IPS-18c (cell line): ENCODE data around the gene SLC38A1.
"Not testable (repeated sequence)": the region's sequence is repeated elsewhere in the genome, so short reads cannot be mapped to it uniquely, and the experiment has no call there.

Source experiments
- H3K4me3 ChIP-seq: 2 replicates; pipeline ENCODE4 v1.7.0; 2013; ENCODE audit warnings: low read depth, mild to moderate bottlenecking, low read length, moderate library complexity; ENCODE audit not compliant: insufficient read depth
- H3K9me3 ChIP-seq: one replicate; pipeline ENCODE4 v1.6.1; 2013; ENCODE audit warnings: mild to moderate bottlenecking, low read length, moderate library complexity; ENCODE audit not compliant: control insufficient read depth, insufficient read depth

Gene SLC38A1

GRCh38 chr12:46268583-46269428 is at the start of gene SLC38A1:
TSS of gene SLC38A1 (minus strand) at chr12:46269043. CDS start at chr12:46239800, 29,243 bp downstream.
- H3K9me3 ChIP-seq: no peaks in the 10 kb centered on the region
- peak within 1 kb of the TSS; percentile 92 for H3K4me3 ChIP-seq

DNA sequence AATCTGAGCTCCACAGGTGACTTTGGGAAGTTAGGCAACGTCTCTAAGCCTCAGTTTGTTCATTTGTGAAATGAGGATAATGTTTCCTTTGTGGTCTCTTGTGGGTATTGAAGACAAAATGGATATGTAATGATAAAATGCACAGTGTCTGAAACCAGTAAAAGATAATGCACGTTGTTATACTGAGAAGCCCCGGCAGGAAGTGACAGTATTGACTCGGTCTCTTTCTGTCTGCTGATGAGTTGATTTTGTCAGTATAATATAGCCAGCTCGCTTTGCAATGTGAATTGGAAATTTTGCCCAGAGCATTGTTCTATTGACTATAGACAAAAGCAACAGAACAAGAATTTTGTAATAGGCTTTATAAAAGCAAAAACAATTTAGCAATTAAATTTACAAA is 49.2 kb upstream of the SLC38A1 start:
- H3K9me3 ChIP-seq: peaks cover 4% of the 10 kb centered on the region

DNA sequence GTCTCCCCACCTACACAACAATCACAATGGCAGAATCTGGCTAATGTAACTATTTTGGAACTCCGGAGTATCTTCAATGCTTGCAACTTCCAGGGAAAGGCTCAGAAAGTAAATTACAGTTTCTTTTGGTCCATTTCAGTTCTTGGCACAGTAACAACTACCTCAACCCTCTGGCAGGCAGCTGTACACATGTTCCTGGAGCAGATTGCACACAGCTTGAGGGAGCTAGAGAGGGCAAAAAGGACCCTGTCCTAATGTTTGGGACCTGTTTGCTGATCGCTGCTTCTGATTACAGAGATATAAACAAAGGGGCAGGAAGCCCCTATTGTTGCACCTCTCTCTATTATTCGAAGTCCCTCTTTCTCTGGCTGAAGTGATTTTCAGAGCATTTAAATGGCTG is 35.2 kb upstream of the SLC38A1 start:
- H3K4me3 ChIP-seq: no peak overlapping the region
- no peaks in the 10 kb centered on the region for H3K9me3 ChIP-seq

More for the DNA sequence above, 49.2 kb upstream of the SLC38A1 start:
- no peak overlapping the region for H3K4me3 ChIP-seq

- Histone ChIP-seq H3K4me3 (no peak overlapping the region), H3K9me3 (no peaks in the 10 kb centered on the region)
Measured at GRCh38 chr12:46303039-46303666, 34.3 kb upstream of the SLC38A1 start.

DNA sequence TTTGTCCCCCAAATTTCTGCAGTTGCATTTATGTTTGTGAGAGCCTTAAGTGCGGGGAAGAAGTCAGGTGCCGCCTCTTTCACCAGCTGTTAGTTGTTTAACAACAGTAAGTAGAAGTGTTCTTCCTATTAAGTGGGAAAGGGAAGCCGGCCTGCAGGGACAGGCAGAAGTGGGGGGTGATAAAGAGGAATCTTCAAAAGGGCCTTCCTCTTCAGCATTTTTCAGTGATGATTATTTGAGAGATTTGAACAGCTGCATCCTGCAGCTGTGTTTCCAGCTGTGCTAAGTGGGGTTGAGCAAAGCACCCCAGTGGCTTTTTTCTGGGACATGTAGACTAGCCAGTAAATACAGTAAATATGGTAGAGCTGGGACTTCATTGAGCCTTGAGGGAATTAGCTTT is 32.1 kb upstream of the SLC38A1 start:
- H3K9me3 ChIP-seq: no peaks in the 10 kb centered on the region
- no peak overlapping the region for H3K4me3 ChIP-seq

DNA sequence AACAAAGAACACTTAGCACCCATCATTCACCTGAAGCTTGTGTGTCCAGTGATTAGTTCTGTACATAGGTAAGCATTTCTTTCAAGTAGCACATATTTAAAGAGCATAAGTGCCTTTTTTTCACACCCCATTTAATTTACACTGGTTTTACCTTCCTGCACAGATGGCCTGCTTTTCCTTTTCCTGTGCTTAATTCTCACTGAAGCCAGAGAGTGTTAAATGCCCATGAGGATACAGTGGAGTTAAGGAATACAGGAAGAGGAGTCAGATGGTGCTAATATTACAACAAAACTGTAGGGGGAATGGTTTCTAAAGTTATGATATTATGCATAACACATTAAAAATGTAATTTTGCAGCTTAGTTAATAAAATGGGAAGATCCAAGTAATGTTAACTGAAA is 31.0 kb upstream of the SLC38A1 start:
- H3K4me3 ChIP-seq: no peak overlapping the region
- no peaks in the 10 kb centered on the region for H3K9me3 ChIP-seq

DNA sequence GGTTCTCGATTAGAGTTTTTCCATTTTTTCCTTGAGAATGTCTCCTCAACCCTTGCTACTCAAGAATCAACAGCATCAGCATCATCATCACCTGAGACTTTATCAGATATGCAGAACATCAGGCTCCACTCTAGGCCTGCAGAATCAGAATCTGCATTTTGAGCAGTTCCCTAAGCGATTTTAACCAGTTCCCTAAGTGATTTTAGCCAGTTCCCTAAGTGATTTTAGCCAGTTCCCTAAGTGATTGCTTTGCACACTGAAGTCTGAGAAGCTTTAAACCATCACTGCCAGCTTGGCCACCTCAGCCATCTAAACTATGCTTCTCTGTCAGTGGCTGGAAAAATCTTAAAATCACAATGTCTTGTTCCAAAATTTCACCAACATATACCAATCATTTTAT is 29.4 kb upstream of the SLC38A1 start:
- Histone ChIP-seq H3K4me3 (no peak overlapping the region), H3K9me3 (no peaks in the 10 kb centered on the region)

DNA sequence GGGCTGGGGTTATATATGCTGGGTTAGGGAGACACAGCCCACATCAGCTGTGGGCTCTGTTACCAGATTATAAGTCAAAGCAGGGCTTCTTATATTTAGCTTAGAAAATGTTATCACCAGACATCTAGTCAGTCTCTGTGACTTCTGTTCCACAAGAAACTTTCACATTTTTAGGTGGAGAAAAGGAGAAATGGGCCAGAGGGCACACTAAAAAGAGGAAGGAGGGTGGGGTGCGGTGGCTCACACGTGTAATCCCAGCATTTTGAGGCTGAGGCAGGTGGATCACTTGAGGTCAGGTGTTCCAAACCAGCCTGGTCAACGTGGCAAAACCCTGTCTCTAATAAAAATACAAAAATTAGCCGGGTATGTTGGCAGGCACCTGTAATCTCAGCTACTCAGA is 28.0 kb upstream of the SLC38A1 start:
- H3K9me3 ChIP-seq: peaks cover 3% of the 10 kb centered on the region
- no peak overlapping the region for H3K4me3 ChIP-seq

- Histone ChIP-seq H3K9me3 (peaks cover 3% of the 10 kb centered on the region), H3K4me3 (no peak overlapping the region)
Measured at GRCh38 chr12:46292754-46293402, 24.0 kb upstream of the SLC38A1 start.

DNA sequence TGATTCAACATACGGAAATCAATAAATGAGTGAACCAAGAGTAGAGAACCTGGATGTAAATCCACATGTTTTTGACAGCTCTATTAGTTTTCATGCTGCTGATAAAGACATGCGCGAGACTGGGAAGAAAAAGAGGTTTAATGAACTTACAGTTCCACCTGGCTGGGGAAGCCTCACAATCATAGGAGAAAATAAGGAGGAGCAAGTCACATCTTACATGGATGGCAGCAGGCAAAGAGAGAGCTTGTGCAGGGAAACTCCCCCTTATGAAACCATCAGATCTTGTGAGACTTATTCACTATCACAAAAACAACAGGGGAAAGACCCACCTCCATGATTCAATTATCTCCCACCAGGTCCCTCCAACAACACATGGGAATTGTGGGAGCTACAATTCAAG is 23.1 kb upstream of the SLC38A1 start:
- H3K9me3 ChIP-seq, H3K4me3 ChIP-seq: not testable (repeated sequence)

GRCh38 chr12:46285177-46285576 is 16.3 kb upstream of the SLC38A1 start:
- not testable (repeated sequence) for H3K9me3 ChIP-seq, H3K4me3 ChIP-seq

DNA sequence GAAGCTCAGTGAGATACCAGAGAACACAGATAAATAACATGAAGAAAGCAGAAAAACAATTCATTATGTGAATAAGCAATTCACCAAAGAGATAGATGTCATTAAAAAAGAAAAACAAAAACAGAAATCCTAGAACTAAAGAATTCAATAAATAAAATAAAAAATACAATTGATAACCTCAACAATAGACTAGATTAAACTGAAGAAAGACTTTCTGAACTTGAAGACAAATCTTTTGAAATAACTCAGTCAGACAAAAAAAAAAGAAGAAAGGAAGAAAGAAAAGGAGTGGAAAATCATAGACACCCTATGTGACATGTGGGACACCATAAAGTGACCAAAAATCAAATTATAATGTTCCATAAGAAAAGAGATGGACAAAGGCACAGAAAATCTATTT is 14.0 kb upstream of the SLC38A1 start:
- H3K9me3 ChIP-seq: peaks cover 4% of the 10 kb centered on the region
- H3K4me3 ChIP-seq: no peak overlapping the region

- peaks cover 1% of the 10 kb centered on the region for H3K9me3 ChIP-seq
- H3K4me3 ChIP-seq: no peak overlapping the region
Measured at GRCh38 chr12:46276756-46277155, 7.9 kb upstream of the SLC38A1 start.

DNA sequence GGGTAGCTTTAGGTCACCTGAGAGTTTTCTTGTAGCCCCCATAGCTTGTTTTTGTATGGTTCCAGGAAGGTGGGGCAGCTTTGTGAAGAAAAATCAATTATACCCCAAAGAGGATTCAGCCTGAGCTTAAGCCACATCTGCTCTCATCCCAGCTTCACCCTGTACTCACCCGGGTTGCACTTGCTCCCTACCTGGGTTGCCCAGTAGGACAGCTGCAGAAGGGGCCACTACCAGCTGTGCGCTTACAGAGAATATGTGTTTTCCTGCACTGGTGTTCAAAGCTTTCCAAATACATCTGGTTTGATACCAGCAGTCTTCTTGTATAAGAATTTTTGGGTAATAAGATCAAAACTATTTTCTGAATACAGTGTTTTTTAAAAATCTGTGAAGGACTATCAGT is 3.0 kb upstream of the SLC38A1 start:
- Histone ChIP-seq H3K9me3 (no peaks in the 10 kb centered on the region), H3K4me3 (no peak overlapping the region)

DNA sequence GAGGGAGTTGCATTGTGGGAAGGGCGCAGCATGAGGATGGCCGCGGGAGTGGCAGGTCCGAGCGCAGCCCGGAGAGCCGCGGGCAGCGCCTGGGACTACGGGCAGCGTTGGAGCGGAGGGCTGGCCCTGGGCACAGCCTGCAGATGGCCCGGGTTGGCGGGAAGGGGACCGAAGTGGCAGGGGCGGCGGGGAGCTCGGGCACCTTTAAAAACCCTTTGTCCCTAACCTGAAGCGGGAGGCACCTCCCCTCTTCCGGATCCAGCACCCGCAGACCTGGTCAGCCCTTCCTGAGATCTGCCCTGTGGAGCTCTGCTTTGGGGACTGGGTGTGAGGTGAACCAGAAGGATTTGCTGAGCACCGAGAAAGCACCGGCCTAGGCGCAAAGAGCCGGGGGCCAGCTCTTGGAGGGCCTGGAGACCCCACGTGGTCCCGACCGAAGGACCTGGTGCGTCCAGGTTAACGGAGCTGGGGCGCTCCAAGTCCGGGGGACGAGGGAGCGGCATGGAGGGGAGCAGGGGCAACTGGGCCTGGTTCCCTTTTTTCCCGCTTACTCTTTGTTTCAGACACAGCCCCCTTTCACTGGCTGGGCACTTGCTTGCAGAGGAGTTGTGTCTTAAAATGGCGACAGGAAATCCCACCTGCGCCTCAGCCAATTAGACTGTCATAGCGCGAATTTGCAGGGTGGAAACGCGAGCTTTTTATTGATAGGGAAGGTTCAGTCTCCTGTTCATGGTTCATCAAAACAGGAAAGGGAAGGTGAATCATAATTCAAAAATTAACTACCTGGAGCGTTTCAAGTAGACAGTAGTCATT is 792 bp upstream of the SLC38A1 start:
- Histone ChIP-seq H3K9me3 (no peaks in the 10 kb centered on the region), H3K4me3 (peak overlapping the region; percentile 92)

- H3K9me3 ChIP-seq: no peaks in the 10 kb centered on the region
Measured at GRCh38 chr12:46267825-46268582, 839 bp downstream of the SLC38A1 start.

GRCh38 chr12:46267575-46267824 is 1.3 kb downstream of the SLC38A1 start:
- Histone ChIP-seq H3K4me3 (peak overlapping the region; percentile 92), H3K9me3 (no peaks in the 10 kb centered on the region)

More at GRCh38 chr12:46267825-46268582, 839 bp downstream of the SLC38A1 start:
- H3K4me3 ChIP-seq: peak overlapping the region; percentile 92
